Parathyroid adenoma (tissue), 2 donors: ENCODE data around the gene C8G.

Experiments
- H2AFZ ChIP-seq: fragments of 300-600 bp; sonication (generic); one replicate; pipeline ENCODE4 v1.7.0; 2017; ENCODE audit warnings: antibody characterized with exemption, mild to moderate bottlenecking
- H3K27ac ChIP-seq: fragments of 300-600 bp; sonication (generic); one replicate; pipeline ENCODE4 v1.7.0; 2017
- H3K27me3 ChIP-seq: fragments of 300-600 bp; sonication (generic); one replicate; pipeline ENCODE4 v1.7.0; 2017; ENCODE audit warnings: low read length; ENCODE audit not compliant: control insufficient read depth, insufficient read depth
- H3K36me3 ChIP-seq: fragments of 300-600 bp; sonication (generic); one replicate; pipeline ENCODE4 v1.7.0; 2017; ENCODE audit warnings: low read length; ENCODE audit not compliant: control insufficient read depth, insufficient read depth
- H3K4me1 ChIP-seq: fragments of 300-600 bp; sonication (generic); one replicate; pipeline ENCODE4 v1.7.0; 2017; ENCODE audit warnings: control low read depth
- H3K4me2 ChIP-seq: fragments of 300-600 bp; sonication (generic); one replicate; pipeline ENCODE4 v1.7.0; 2017; ENCODE audit warnings: low read length
- H3K4me3 ChIP-seq: fragments of 300-600 bp; sonication (generic); one replicate; pipeline ENCODE4 v1.7.0; 2017; ENCODE audit warnings: low read depth, low read length
- H3K79me2 ChIP-seq: fragments of 300-600 bp; sonication (generic); one replicate; pipeline ENCODE4 v1.7.0; 2017; ENCODE audit warnings: control low read depth
- H3K9ac ChIP-seq: fragments of 300-600 bp; sonication (generic); one replicate; pipeline ENCODE4 v1.7.0; 2017; ENCODE audit warnings: mild to moderate bottlenecking
- H3K9me3 ChIP-seq: fragments of 300-600 bp; sonication (generic); one replicate; pipeline ENCODE4 v1.7.0; 2017; ENCODE audit warnings: low read length; ENCODE audit not compliant: control insufficient read depth
- CTCF ChIP-seq: fragments of 300-600 bp; sonication (generic); IDR thresholded peaks from one replicate; pipeline ENCODE4 v1.7.0; 2017; ENCODE audit warnings: antibody characterized with exemption, mild to moderate bottlenecking
- donor health status: primary hyperparathyroidism.

The C8G gene

GRCh38 chr9:136937186-136938001 is 7.6 kb upstream of the C8G start:
- no peaks in the 10 kb centered on the region for H3K36me3 ChIP-seq
- H3K9me3 ChIP-seq = no peaks in the 10 kb centered on the region
- H3K4me3 ChIP-seq = no peak overlapping the region
- H3K27ac ChIP-seq = no peak overlapping the region
- no peaks in the 10 kb centered on the region for H3K79me2 ChIP-seq
- no peaks in the 10 kb centered on the region for H3K27me3 ChIP-seq
- H2AFZ ChIP-seq = no peak overlapping the region
- no peak for TF ChIP-seq CTCF
- no peak overlapping the region for H3K4me2 ChIP-seq
- no peak overlapping the region for H3K9ac ChIP-seq
- no peaks in the 10 kb centered on the region for H3K4me1 ChIP-seq

GRCh38 chr9:136939431-136939995 is 5.5 kb upstream of the C8G start:
- Histone ChIP-seq H3K27me3 (no peaks in the 10 kb centered on the region), H3K9me3 (no peaks in the 10 kb centered on the region), H3K4me3 (no peak overlapping the region), H3K79me2 (no peaks in the 10 kb centered on the region), H3K9ac (no peak overlapping the region), H2AFZ (no peak overlapping the region), H3K36me3 (no peaks in the 10 kb centered on the region), H3K27ac (no peak overlapping the region), H3K4me1 (peaks cover 3% of the 10 kb centered on the region), H3K4me2 (no peak overlapping the region)
- no peak for TF ChIP-seq CTCF

GRCh38 chr9:136939996-136940525 is 5.0 kb upstream of the C8G start:
- Histone ChIP-seq H3K36me3 (no peaks in the 10 kb centered on the region), H3K79me2 (no peaks in the 10 kb centered on the region), H3K9me3 (no peaks in the 10 kb centered on the region), H3K4me2 (no peak overlapping the region), H3K4me1 (peaks cover 3% of the 10 kb centered on the region), H3K27me3 (no peaks in the 10 kb centered on the region), H2AFZ (no peak overlapping the region), H3K4me3 (no peak overlapping the region), H3K9ac (no peak overlapping the region), H3K27ac (no peak overlapping the region)
- no peak for TF ChIP-seq CTCF

- no peaks in the 10 kb centered on the region for H3K36me3 ChIP-seq
- no peak for TF ChIP-seq CTCF
- H3K27me3 ChIP-seq = no peaks in the 10 kb centered on the region
- no peak overlapping the region for H3K4me2 ChIP-seq
- H3K9me3 ChIP-seq = no peaks in the 10 kb centered on the region
- H3K79me2 ChIP-seq = no peaks in the 10 kb centered on the region
- H3K9ac ChIP-seq = no peak overlapping the region
- H3K27ac ChIP-seq = no peak overlapping the region
- no peak overlapping the region for H3K4me3 ChIP-seq
- peaks cover 3% of the 10 kb centered on the region for H3K4me1 ChIP-seq
- no peak overlapping the region for H2AFZ ChIP-seq
Measured at GRCh38 chr9:136940526-136941230, 4.4 kb upstream of the C8G start.
